OCI-LY3 (cell line): ENCODE results near the gene TGFB3.

Experiments
- H2AFZ ChIP-seq: fragments of 200-600, 300-600 bp; shearing (Covaris generic); 2 replicates; pipeline ENCODE4 v1.6.0; 2014; ENCODE audit warnings: antibody characterized with exemption, low read depth, low read length
- H3K27ac ChIP-seq: fragments of 200-600, 300-600 bp; sonication (generic); 2 replicates; pipeline ENCODE4 v1.5.1; 2014; ENCODE audit warnings: mild to moderate bottlenecking, low read length, moderate library complexity, mixed read lengths
- H3K27me3 ChIP-seq: fragments of 200-600, 300-600 bp; sonication (generic); 2 replicates; pipeline ENCODE4 v1.6.1; 2014; ENCODE audit warnings: low read depth, low read length, mixed read lengths
- H3K36me3 ChIP-seq: fragments of 200-600, 300-600 bp; sonication (generic); replicated peaks from 2 replicates; pipeline ENCODE3; 2014; ENCODE audit warnings: low read depth, low read length, mixed read lengths
- H3K4me1 ChIP-seq: fragments of 300-600, 200-600 bp; sonication (generic); 2 replicates; pipeline ENCODE4 v1.6.1; 2014; ENCODE audit warnings: low read length, mixed read lengths
- H3K4me2 ChIP-seq: fragments of 200-600, 300-600 bp; sonication (generic); 2 replicates; pipeline ENCODE4 v1.6.1; 2014; ENCODE audit warnings: low read length, mixed read lengths
- H3K4me3 ChIP-seq: fragments of 300-600, 200-600 bp; sonication (generic); 2 replicates; pipeline ENCODE4 v1.5.1; 2014; ENCODE audit warnings: antibody characterized with exemption, mild to moderate bottlenecking, low read length, moderate library complexity
- H3K79me2 ChIP-seq: fragments of 300-600, 200-600 bp; shearing (Covaris generic); 2 replicates; pipeline ENCODE4 v1.6.1; 2014; ENCODE audit warnings: mild to moderate bottlenecking, low read length, mixed read lengths
- H3K9ac ChIP-seq: fragments of 300-600, 200-600 bp; shearing (Covaris generic); 2 replicates; pipeline ENCODE4 v1.6.0; 2014; ENCODE audit warnings: mild to moderate bottlenecking, low read length, moderate library complexity
- H3K9me3 ChIP-seq: fragments of 200-600, 300-600 bp; shearing (Covaris generic); 2 replicates; pipeline ENCODE4 v1.6.1; 2014; ENCODE audit warnings: low read length, mixed read lengths; ENCODE audit not compliant: insufficient read depth
- H4K20me1 ChIP-seq: fragments of 200-600, 300-600 bp; sonication (generic); 2 replicates; pipeline ENCODE4 v1.6.1; 2016; ENCODE audit warnings: low read length, mixed read lengths; ENCODE audit not compliant: insufficient read depth
- EZH2phosphoT487 ChIP-seq: fragments of 200-600 bp; shearing (Covaris generic); IDR thresholded peaks from 2 replicates; pipeline ENCODE4 v1.6.1; 2018; ENCODE audit warnings: antibody characterized with exemption, mixed run types, low read depth
- TF ChIP-seq, protein P1 (sequence below): fragments of 200-600, 300-600 bp; sonication (generic); IDR thresholded peaks from 2 replicates; pipeline ENCODE4 v1.5.1; 2014; ENCODE audit warnings: antibody characterized with exemption, low read length, low read depth

The TGFB3 gene

DNA sequence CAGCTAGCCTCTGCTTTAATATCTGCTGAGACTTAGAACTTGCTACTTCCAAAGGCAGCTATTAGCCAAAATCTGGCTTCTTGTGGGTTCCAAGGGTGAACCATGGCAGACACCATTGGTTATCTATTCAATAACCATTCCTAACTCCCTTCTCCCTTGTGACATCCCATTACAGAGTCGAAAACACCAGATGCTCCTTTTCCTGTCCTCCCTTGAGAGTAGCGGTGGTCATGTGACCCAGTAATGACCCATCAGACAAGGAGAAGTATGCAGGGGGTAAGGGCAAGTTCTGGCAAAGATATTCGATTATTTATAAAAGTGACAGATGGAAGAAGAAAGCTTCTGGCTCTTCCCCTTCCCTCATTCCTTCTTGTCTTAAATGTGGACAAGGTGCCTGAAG, 20.1 kb downstream of the TGFB3 start:
- Histone ChIP-seq H3K9ac (no peak overlapping the region), H3K36me3 (no peaks in the 10 kb centered on the region), H2AFZ (no peak overlapping the region), H4K20me1 (no peaks in the 10 kb centered on the region), H3K27ac (no peak overlapping the region), H3K9me3 (no peaks in the 10 kb centered on the region), H3K79me2 (no peaks in the 10 kb centered on the region), H3K4me2 (no peak overlapping the region), H3K4me3 (no peak overlapping the region), H3K4me1 (no peaks in the 10 kb centered on the region), H3K27me3 (no peaks in the 10 kb centered on the region)
- no peak for TF ChIP-seq EZH2phosphoT487
- TF ChIP-seq, protein P1, sequence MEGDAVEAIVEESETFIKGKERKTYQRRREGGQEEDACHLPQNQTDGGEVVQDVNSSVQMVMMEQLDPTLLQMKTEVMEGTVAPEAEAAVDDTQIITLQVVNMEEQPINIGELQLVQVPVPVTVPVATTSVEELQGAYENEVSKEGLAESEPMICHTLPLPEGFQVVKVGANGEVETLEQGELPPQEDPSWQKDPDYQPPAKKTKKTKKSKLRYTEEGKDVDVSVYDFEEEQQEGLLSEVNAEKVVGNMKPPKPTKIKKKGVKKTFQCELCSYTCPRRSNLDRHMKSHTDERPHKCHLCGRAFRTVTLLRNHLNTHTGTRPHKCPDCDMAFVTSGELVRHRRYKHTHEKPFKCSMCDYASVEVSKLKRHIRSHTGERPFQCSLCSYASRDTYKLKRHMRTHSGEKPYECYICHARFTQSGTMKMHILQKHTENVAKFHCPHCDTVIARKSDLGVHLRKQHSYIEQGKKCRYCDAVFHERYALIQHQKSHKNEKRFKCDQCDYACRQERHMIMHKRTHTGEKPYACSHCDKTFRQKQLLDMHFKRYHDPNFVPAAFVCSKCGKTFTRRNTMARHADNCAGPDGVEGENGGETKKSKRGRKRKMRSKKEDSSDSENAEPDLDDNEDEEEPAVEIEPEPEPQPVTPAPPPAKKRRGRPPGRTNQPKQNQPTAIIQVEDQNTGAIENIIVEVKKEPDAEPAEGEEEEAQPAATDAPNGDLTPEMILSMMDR: no peak

DNA sequence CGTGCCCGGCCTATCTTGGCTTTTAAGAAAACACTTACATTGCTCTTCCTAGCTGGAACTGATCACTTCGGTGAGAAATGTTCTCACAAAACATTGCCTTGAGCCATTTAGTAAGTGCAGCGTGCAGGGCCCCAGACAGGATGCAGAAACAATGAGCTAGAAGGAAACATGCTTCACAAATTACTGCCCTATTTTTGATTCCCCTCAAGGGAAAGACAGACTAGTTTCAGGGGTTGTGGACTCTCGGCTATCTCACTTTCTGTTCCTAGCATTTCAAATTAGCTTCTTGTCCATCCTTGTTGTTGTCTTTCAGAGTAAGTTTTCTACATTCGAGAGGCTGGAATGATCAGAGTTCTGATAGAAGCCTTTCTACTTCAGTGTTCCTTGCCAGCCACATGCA, 21.6 kb downstream of the TGFB3 start:
- Histone ChIP-seq H3K27me3 (no peaks in the 10 kb centered on the region), H4K20me1 (no peaks in the 10 kb centered on the region), H3K4me3 (no peak overlapping the region), H3K4me1 (no peaks in the 10 kb centered on the region), H3K9me3 (no peaks in the 10 kb centered on the region), H3K36me3 (peaks cover 2% of the 10 kb centered on the region), H2AFZ (no peak overlapping the region), H3K79me2 (no peaks in the 10 kb centered on the region), H3K4me2 (no peak overlapping the region), H3K27ac (no peak overlapping the region), H3K9ac (no peak overlapping the region)
- no peak for TF ChIP-seq EZH2phosphoT487
- TF ChIP-seq, protein P1: no peak

DNA sequence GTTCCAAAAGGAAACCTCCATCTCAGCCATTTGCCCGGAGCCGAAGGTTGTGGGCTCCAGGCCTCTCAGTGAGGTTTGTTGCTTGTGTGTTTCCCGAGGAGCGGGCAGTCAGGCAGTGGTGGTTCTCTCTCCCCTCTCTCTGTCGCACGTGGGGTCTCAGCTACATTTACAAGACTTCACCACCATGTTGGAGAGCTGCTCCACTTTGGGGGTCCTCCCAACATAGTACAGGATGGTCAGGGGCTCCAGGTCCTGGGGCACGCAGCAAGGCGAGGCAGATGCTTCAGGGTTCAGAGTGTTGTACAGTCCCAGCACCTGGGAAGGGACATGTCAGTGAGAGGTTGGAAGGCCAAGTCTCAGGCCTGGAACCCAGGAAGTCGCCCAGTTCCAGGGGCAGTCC, 22.8 kb downstream of the TGFB3 start:
- no peak overlapping the region for H3K9ac ChIP-seq
- no peaks in the 10 kb centered on the region for H3K9me3 ChIP-seq
- no peaks in the 10 kb centered on the region for H4K20me1 ChIP-seq
- TF ChIP-seq, protein P1: no peak
- no peak for TF ChIP-seq EZH2phosphoT487
- H2AFZ ChIP-seq: no peak overlapping the region
- H3K4me3 ChIP-seq: no peak overlapping the region
- no peak overlapping the region for H3K27ac ChIP-seq
- no peak overlapping the region for H3K4me2 ChIP-seq
- H3K4me1 ChIP-seq: peaks cover 7% of the 10 kb centered on the region
- no peaks in the 10 kb centered on the region for H3K27me3 ChIP-seq
- peaks cover 3% of the 10 kb centered on the region for H3K36me3 ChIP-seq
- no peaks in the 10 kb centered on the region for H3K79me2 ChIP-seq

DNA sequence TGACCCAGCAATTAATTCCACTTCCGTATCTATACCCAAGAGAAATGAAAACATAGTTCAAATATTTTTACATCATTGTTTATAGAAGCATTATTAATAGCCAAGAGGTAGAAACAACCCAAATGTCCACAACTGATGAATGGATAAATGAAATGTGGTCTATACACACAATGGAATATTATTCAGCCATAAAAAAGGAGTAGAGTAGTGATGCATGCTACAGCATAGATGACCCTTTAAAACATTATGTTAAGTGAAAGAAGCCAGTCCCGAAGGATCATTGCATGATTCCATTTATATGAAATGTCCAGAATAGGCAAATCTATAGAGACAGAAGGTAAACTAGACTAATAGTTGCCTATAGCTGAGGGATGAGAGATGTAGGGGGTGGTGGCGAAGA, 29.3 kb downstream of the TGFB3 start:
- TF ChIP-seq EZH2phosphoT487: no peak
- TF ChIP-seq, protein P1: no peak
- no peak overlapping the region for H3K4me2 ChIP-seq
- peaks cover 13% of the 10 kb centered on the region for H3K4me1 ChIP-seq
- no peak overlapping the region for H3K9ac ChIP-seq
- no peaks in the 10 kb centered on the region for H4K20me1 ChIP-seq
- peaks cover 3% of the 10 kb centered on the region for H3K36me3 ChIP-seq
- no peaks in the 10 kb centered on the region for H3K9me3 ChIP-seq
- no peaks in the 10 kb centered on the region for H3K79me2 ChIP-seq
- H3K27me3 ChIP-seq: no peaks in the 10 kb centered on the region
- H2AFZ ChIP-seq: no peak overlapping the region
- no peak overlapping the region for H3K4me3 ChIP-seq
- H3K27ac ChIP-seq: no peak overlapping the region
